ENCODE results near the gene DIPK1B. TPM values are rescaled to one million over a fixed set of nuclear protein-coding genes. Genes with fewer than 3 reads are reported as not detected.

DIPK1B gene
- polyA plus RNA-seq, 1 donor from 2014 or later, result 65.1 TPM

GRCh38 chr9:136695435-136695895, 16.9 kb upstream of the DIPK1B start:
- H4K20me1 ChIP-seq (ENCODE audit: insufficient read depth), result no peaks in the 10 kb centered on the region

GRCh38 chr9:136695955-136696354, 16.4 kb upstream of the DIPK1B start:
- Histone ChIP-seq H2AFZ (ENCODE audit: low read depth, low read length) (no peak overlapping the region), H3F3A (ENCODE audit: insufficient read depth, low read length, poor library complexity, severe bottlenecking) (no peaks in the 10 kb centered on the region), H3K9me2 (ENCODE audit: insufficient read depth, low read length) (no peaks in the 10 kb centered on the region), H4K20me1 (ENCODE audit: insufficient read depth) (no peaks in the 10 kb centered on the region), H3K79me2 (replicated peaks; ENCODE audit: insufficient read depth, low read length) (no peaks in the 10 kb centered on the region), H3K4me2 (ENCODE audit: low read length) (no peak overlapping the region), H3K36me3 (ENCODE audit: insufficient read depth, low read length) (no peaks in the 10 kb centered on the region), H3K27me3 (ENCODE audit: insufficient read depth, low read depth, low read length) (no peaks in the 10 kb centered on the region), H3K9me3 (ENCODE audit: low read length) (no peaks in the 10 kb centered on the region), H3K4me3 (ENCODE audit: low read length) (no peak overlapping the region), H3K9ac (ENCODE audit: low read length) (no peak overlapping the region), H3K27ac (ENCODE audit: low read length) (no peak overlapping the region)
- TF ChIP-seq TAF1 (IDR thresholded peaks at IDR 0.05; ENCODE audit: low read depth) (no peak), MXI1 (conservative IDR thresholded peaks at IDR 0.05; ENCODE audit: poor library complexity, severe bottlenecking) (no peak), EP300 (conservative IDR thresholded peaks at IDR 0.05; ENCODE audit: poor library complexity, severe bottlenecking) (no peak), CTCF (IDR thresholded peaks at IDR 0.05; ENCODE audit: poor library complexity, severe bottlenecking) (no peak), POLR2AphosphoS5 (IDR thresholded peaks at IDR 0.05) (no peak), REST (IDR thresholded peaks at IDR 0.05; ENCODE audit: borderline replicate concordance) (no peak), RAD21 (conservative IDR thresholded peaks at IDR 0.05) (no peak)

More at GRCh38 chr9:136695435-136695895, 16.9 kb upstream of the DIPK1B start:
- H3K36me3 ChIP-seq (ENCODE audit: insufficient read depth, low read length), result no peaks in the 10 kb centered on the region
- H2AFZ ChIP-seq (ENCODE audit: low read depth, low read length), result no peak overlapping the region
- no peak overlapping the region for H3K9ac ChIP-seq (ENCODE audit: low read length)
- H3K4me2 ChIP-seq (ENCODE audit: low read length), result no peak overlapping the region
- H3K79me2 ChIP-seq (replicated peaks; ENCODE audit: insufficient read depth, low read length), result no peaks in the 10 kb centered on the region
- H3K9me3 ChIP-seq (ENCODE audit: low read length), result no peaks in the 10 kb centered on the region
- no peaks in the 10 kb centered on the region for H3K27me3 ChIP-seq (ENCODE audit: insufficient read depth, low read depth, low read length)
- H3K27ac ChIP-seq (ENCODE audit: low read length), result no peak overlapping the region
- H3K9me2 ChIP-seq (ENCODE audit: insufficient read depth, low read length), result no peaks in the 10 kb centered on the region
- TF ChIP-seq MXI1 (conservative IDR thresholded peaks at IDR 0.05; ENCODE audit: poor library complexity, severe bottlenecking) (no peak), RAD21 (conservative IDR thresholded peaks at IDR 0.05) (no peak), REST (IDR thresholded peaks at IDR 0.05; ENCODE audit: borderline replicate concordance) (no peak), EZH2 (IDR thresholded peaks at IDR 0.05; ENCODE audit: borderline replicate concordance, insufficient read depth, low read length, poor library complexity, severe bottlenecking) (no peak), POLR2AphosphoS5 (IDR thresholded peaks at IDR 0.05) (no peak), CTCF (IDR thresholded peaks at IDR 0.05; ENCODE audit: poor library complexity, severe bottlenecking) (no peak)
- H3K4me3 ChIP-seq (ENCODE audit: low read length), result no peak overlapping the region
- H3F3A ChIP-seq (ENCODE audit: insufficient read depth, low read length, poor library complexity, severe bottlenecking), result no peaks in the 10 kb centered on the region

All from neural cell (in vitro differentiated cells).